Measurements from ENCODE around the gene SNW1. TPM values are rescaled to one million over a fixed set of nuclear protein-coding genes. Genes with fewer than 3 reads are reported as not detected.
"Not testable (repeated sequence)": the region's sequence is repeated elsewhere in the genome, so short reads cannot be mapped to it uniquely, and the experiment has no call there.

The SNW1 gene
- total RNA-seq, 4 donors from 2014 or later, result 39.3 to 71.7 (median 51.0) TPM

DNA sequence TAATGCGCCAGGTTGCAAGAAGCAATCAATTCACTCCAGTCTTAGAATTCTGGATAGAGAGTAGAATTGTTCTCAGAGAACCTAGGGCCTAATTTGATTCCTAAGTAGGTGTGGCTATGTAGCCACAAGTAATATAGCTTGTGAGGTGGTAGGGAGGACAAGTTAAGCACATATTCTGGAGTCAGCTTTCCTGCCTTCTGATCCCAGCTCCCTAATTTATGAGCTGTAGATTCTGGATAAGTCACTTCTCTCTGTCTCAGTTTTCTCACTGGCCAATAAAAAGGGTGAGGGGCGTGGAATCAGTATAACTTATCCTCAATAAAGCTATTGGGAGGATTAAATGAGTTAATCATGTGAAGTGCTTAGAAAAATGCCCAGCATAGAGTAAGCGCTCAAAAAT, 3.0 kb upstream of the SNW1 start:
- ATAC-seq (ENCODE audit: low FRiP score) (no peak), DNase-seq (ENCODE audit: low spot score) (no peak)
- TF ChIP-seq, protein P1, sequence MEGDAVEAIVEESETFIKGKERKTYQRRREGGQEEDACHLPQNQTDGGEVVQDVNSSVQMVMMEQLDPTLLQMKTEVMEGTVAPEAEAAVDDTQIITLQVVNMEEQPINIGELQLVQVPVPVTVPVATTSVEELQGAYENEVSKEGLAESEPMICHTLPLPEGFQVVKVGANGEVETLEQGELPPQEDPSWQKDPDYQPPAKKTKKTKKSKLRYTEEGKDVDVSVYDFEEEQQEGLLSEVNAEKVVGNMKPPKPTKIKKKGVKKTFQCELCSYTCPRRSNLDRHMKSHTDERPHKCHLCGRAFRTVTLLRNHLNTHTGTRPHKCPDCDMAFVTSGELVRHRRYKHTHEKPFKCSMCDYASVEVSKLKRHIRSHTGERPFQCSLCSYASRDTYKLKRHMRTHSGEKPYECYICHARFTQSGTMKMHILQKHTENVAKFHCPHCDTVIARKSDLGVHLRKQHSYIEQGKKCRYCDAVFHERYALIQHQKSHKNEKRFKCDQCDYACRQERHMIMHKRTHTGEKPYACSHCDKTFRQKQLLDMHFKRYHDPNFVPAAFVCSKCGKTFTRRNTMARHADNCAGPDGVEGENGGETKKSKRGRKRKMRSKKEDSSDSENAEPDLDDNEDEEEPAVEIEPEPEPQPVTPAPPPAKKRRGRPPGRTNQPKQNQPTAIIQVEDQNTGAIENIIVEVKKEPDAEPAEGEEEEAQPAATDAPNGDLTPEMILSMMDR (IDR thresholded peaks at IDR 0.05), result no peak

DNA sequence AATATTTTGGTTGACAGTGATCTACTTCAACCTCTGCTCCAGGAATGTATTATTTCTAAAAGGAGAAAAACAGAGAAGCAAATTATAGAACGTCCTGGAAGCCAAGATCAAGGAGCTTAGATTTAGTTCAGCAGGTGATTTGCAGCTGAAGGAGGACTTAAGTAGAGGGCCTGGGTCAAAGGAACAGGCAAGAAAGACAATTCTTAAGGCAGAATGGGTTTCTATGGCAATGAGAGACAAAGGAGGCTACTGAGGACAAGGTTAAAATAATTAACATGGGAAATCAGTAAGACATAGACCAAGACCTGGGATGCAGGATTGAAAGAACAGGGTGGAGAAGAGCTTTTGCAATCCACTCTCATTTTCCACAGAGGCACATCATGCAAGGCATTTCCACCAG, 2.4 kb upstream of the SNW1 start:
- ATAC-seq (ENCODE audit: low FRiP score) (no peak), DNase-seq (ENCODE audit: low spot score) (no peak)
- TF ChIP-seq, protein P1 (IDR thresholded peaks at IDR 0.05), result no peak

DNA sequence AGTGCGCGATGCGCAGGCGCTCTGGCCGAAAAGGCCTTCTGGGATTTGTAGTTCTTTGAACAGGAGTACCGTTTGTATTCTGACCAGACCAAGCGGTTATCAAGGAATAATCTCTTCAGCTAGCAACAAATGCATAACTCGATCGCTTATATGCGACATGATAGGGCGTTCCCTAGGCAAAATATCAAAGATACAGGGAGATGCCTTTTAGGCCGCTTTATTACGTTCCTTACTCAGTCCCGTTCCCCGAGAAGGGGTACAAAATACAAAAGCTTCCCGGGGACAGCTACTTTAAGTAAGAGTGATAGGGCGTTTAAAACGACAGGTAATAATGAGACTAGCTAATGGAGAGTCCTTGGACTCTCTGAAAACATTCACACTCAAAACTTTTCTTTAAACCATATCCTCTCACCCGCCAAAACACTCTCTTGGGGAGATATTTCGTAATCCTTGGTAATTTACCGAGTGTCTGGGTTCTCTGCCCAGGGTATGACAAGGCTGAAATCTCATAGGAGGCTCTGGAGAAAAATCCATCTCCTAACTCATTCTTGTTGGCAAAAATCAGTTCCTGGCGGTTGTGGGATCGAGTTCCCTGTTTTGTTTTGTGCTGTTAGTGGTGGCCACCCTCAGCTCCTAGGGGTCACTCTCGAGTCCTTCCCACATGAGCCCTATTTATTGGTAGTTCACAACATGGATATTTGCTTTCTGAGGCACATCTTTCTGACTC, 412 bp upstream of the SNW1 start:
- ATAC-seq (ENCODE audit: low FRiP score), result peak; percentile 41
- TF ChIP-seq, protein P1 (IDR thresholded peaks at IDR 0.05), result no peak
- no peak for DNase-seq (ENCODE audit: low spot score)

DNA sequence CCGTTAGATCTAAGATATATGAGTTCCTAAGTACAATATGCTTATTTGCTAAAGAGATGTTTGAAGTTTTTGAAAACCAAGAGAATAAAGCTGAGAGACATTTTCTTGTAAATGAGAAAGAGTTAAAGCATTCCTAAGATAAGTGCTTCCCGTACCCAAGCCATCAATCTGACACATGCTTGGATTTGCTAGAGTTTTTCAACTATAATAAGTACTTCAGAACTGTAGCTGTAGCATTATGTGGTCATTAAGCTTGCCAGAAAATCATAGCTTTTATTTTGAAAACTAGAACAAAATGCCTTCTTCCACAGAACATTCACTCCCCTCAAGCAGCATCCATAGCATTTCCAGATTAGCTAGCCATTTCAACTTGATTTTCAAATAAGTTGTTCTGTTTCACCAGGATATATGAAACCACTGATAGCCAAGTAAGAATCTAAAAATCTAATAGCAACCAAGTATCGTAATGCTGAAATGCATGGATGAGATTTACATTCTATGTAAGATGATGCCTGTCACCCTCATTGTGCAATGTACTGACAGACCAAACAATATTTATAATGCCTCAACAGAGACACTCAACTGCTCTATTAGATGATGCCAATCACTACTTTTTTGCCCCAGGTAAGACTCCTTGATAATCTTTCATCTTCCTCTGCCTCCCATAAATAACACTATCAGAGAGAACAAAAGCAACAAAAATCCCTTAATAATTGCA, 8.0 kb downstream of the SNW1 start:
- TF ChIP-seq, protein P1 (IDR thresholded peaks at IDR 0.05), result no peak
- peak; percentile 59 for ATAC-seq (ENCODE audit: low FRiP score)

DNA sequence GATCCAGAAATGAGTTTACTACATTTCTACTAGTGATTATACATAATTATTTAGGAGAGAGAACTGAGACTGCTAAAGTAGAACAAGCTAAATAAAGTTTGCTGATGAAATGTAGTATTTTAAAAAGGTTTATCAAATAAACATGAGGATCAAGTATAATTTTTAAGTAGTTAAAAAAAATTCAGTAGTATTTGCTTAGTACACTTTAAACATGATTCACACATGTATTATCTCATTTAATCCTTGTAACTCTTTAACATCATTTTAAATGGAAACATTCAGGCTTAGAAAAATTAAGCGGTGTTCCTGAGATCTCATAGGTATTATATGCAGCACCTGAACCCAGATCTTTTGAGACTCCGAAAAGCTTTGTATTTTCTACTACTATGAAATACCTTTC, 8.7 kb downstream of the SNW1 start:
- no peak for ATAC-seq (ENCODE audit: low FRiP score)
- TF ChIP-seq, protein P1 (IDR thresholded peaks at IDR 0.05), result no peak

More for the DNA sequence above, 8.0 kb downstream of the SNW1 start:
- no peak for DNase-seq (ENCODE audit: low spot score)

DNA sequence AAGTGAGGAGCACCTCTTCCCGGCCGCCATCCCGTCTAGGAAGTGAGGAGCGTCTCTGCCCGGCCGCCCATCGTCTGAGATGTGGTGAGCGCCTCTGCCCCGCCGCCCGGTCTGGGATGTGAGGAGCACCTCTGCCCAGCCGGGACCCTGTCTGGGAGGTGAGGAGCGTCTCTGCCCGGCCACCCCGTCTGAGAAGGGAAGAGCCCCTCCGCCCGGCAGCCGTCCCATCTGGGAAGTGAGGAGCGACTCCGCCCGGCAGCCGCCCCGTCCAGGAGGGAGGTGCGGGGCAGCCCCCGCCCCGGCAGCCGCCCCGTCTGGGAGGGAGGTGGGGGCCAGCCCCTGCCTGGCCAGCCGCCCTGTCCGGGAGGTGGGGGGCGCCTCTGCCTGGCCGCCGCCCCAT, 13.5 kb downstream of the SNW1 start:
- not testable (repeated sequence) for ATAC-seq (ENCODE audit: low FRiP score); DNase-seq (ENCODE audit: low spot score)

More for the DNA sequence above, 8.7 kb downstream of the SNW1 start:
- DNase-seq (ENCODE audit: low spot score), result no peak

DNA sequence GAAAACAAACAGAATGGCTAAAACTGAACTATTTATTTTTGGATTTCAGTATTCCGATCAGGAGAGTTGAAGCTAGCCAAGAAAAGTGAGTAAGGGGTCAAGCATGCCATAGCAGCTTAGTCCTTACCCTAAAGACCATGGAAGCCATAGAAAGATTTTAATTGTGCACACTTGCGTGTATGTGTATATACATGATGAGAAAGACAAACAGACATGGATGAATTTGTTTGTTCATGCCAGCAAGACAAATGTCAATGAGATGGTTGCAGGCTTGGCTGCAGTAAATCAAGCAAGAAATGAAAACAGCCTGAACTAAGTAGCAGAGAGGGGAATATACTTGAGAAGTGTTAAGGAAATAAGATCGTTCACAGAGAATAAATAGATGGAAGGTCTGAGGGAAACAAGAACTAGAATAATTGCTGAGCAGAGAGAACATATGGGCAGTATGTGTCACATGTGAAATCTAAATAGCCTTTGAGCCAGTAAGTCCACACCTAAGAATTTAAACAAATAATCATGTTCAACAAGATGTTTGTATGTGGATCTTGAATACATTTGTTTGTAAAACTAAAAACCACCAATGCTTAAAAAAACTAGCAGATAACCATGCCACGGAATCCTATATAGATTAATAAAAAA, 14.8 kb downstream of the SNW1 start:
- no peak for DNase-seq (ENCODE audit: low spot score)
- ATAC-seq (ENCODE audit: low FRiP score), result no peak
- TF ChIP-seq, protein P1 (IDR thresholded peaks at IDR 0.05), result no peak
